H1 (cell line): ENCODE measurements around the gene KLHL30.

Source experiments
- CBX5 ChIP-seq: fragments of 300-800, 300-1000 bp; sonication (generic); IDR thresholded peaks from 2 replicates; pipeline ENCODE4 v1.7.1; 2016; ENCODE audit warnings: antibody characterized with exemption, low read length, low read depth
- EZH2 ChIP-seq: fragments of 200-600 bp; sonication (generic); IDR thresholded peaks from 2 replicates; pipeline ENCODE4 v1.7.1; 2012; ENCODE audit warnings: low read depth, mild to moderate bottlenecking, moderate library complexity, low read length, inconsistent platforms; ENCODE audit not compliant: severe bottlenecking
- GTF2F1 ChIP-seq: IDR thresholded peaks from 2 replicates; pipeline ENCODE4 v1.6.1; 2012; ENCODE audit warnings: low read depth, low read length, improper control_type of control experiment, borderline replicate concordance
- KDM1A ChIP-seq: fragments of 200-600, 300-600 bp; sonication (generic); IDR thresholded peaks from 2 replicates; pipeline ENCODE4 v1.7.1; 2016; ENCODE audit warnings: mild to moderate bottlenecking, low read length, borderline replicate concordance
- POLR2A ChIP-seq, 2 experiments: IDR thresholded peaks; 1 replicate in 1 of 2; 2 replicates in 1 of 2; pipeline ENCODE4 v1.6.1; 2011; ENCODE audit warnings: low read depth in 2 of 2, low read length in 2 of 2, mild to moderate bottlenecking in 2 of 2; ENCODE audit errors: control extremely low read depth in 1 of 2
- TAF7 ChIP-seq: optimal IDR thresholded peaks from 2 replicates; pipeline ENCODE3; 2011; ENCODE audit warnings: low read depth, mild to moderate bottlenecking, inconsistent platforms, low read length, moderate library complexity, borderline replicate concordance

DNA sequence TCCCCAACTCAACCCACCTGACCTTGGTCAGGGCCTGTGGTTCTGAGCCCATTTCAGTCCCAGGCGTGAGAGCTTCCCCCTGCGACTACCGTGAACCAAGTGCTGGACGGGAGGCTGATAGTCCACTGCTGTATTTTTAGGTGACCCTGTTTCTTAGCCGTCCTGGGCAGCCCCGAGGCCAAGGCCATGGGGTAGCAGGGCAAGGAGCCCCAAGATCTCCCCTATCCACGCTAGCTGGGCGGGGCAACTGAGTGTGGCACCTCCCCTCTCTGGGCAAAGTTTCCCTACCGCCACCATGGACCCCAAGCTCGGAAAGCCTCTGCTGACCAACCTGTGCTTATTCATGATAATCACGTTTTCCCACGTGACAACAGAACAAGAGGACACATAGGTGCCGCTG, 583 bp upstream of the KLHL30 start:
- no peak for TF ChIP-seq GTF2F1
- no peak for TF ChIP-seq POLR2A (IDR thresholded peaks at IDR 0.05; ENCODE audit: control extremely low read depth in 1 of 2, low read depth in 2 of 2, low read length in 2 of 2)
- no peak for TF ChIP-seq EZH2
- TF ChIP-seq TAF7 = no peak
- no peak for TF ChIP-seq CBX5
- TF ChIP-seq KDM1A = no peak
